ENCODE results near the gene TMEM176A. TPM values are rescaled to one million over a fixed set of nuclear protein-coding genes. Genes with fewer than 3 reads are reported as not detected.

The TMEM176A gene
- polyA plus RNA-seq, 1 donor from 2014 or later, result not detected

- no peak for TF ChIP-seq REST (IDR thresholded peaks at IDR 0.05; ENCODE audit: borderline replicate concordance)
- no peak for TF ChIP-seq MXI1 (conservative IDR thresholded peaks at IDR 0.05; ENCODE audit: poor library complexity, severe bottlenecking)
These were observed 11.9 kb upstream of the TMEM176A start (continued) for GRCh38 chr7:150788474-150789269.

- Histone ChIP-seq H2AFZ (ENCODE audit: low read depth, low read length) (no peak overlapping the region), H3K9me3 (ENCODE audit: low read length) (no peaks in the 10 kb centered on the region), H3F3A (ENCODE audit: insufficient read depth, low read length, poor library complexity, severe bottlenecking) (no peaks in the 10 kb centered on the region), H3K36me3 (ENCODE audit: insufficient read depth, low read length) (no peaks in the 10 kb centered on the region), H4K20me1 (ENCODE audit: insufficient read depth) (no peaks in the 10 kb centered on the region), H3K9ac (ENCODE audit: low read length) (no peak overlapping the region), H3K27ac (ENCODE audit: low read length) (no peak overlapping the region), H3K9me2 (ENCODE audit: insufficient read depth, low read length) (no peaks in the 10 kb centered on the region), H3K4me2 (ENCODE audit: low read length) (no peak overlapping the region), H3K27me3 (ENCODE audit: insufficient read depth, low read depth, low read length) (no peaks in the 10 kb centered on the region), H3K79me2 (replicated peaks; ENCODE audit: insufficient read depth, low read length) (no peaks in the 10 kb centered on the region), H3K4me3 (ENCODE audit: low read length) (no peak overlapping the region)
- TF ChIP-seq MXI1 (conservative IDR thresholded peaks at IDR 0.05; ENCODE audit: poor library complexity, severe bottlenecking) (no peak), EZH2 (IDR thresholded peaks at IDR 0.05; ENCODE audit: borderline replicate concordance, insufficient read depth, low read length, poor library complexity, severe bottlenecking) (no peak), SMC3 (conservative IDR thresholded peaks at IDR 0.05; ENCODE audit: poor library complexity) (no peak), TAF1 (IDR thresholded peaks at IDR 0.05; ENCODE audit: low read depth) (no peak), CTCF (IDR thresholded peaks at IDR 0.05; ENCODE audit: poor library complexity, severe bottlenecking) (no peak), POLR2AphosphoS5 (IDR thresholded peaks at IDR 0.05) (no peak), EP300 (conservative IDR thresholded peaks at IDR 0.05; ENCODE audit: poor library complexity, severe bottlenecking) (no peak), RAD21 (conservative IDR thresholded peaks at IDR 0.05) (no peak), REST (IDR thresholded peaks at IDR 0.05; ENCODE audit: borderline replicate concordance) (no peak)
These were observed 10.0 kb upstream of the TMEM176A start for GRCh38 chr7:150790416-150791075.
